IMR-90 (cell line): ENCODE measurements around the gene ANKRD52.

Source experiments
- CHD1 ChIP-seq: IDR thresholded peaks from 2 replicates; pipeline ENCODE4 v1.6.1; 2012; ENCODE audit warnings: low read depth, low read length, improper control_type of control experiment
- CTCF ChIP-seq: conservative IDR thresholded peaks from 2 replicates; pipeline ENCODE4 v1.5.1; 2012; ENCODE audit warnings: mild to moderate bottlenecking, low read depth, low read length, improper control_type of control experiment

- TF ChIP-seq CHD1 (no peak), CTCF (no peak)
Observed at GRCh38 chr12:56255671-56256070, 2.5 kb downstream of the ANKRD52 start.
